Neuronal stem cell (in vitro differentiated cells): ENCODE data around the gene SEMA7A.

Experiments used
- DNase-seq: peaks from one replicate; pipeline ENCODE4 v3.0.0-alpha.2; 2013; ENCODE audit warnings: low spot score
- H2AFZ ChIP-seq: one replicate; pipeline ENCODE4 v1.6.1; 2013; ENCODE audit warnings: mild to moderate bottlenecking, low read length, inconsistent platforms
- H2AK5ac ChIP-seq: 2 replicates; pipeline ENCODE4 v1.6.1; 2013; ENCODE audit warnings: low read depth, mild to moderate bottlenecking, inconsistent platforms, low read length, moderate library complexity, mixed read lengths
- H2BK120ac ChIP-seq: 2 replicates; pipeline ENCODE4 v1.6.1; 2013; ENCODE audit warnings: low read depth, mild to moderate bottlenecking, inconsistent platforms, low read length, moderate library complexity, mixed read lengths
- H2BK12ac ChIP-seq: one replicate; pipeline ENCODE4 v1.6.1; 2013; ENCODE audit warnings: low read length, inconsistent platforms
- H2BK15ac ChIP-seq: 2 replicates; pipeline ENCODE4 v1.6.1; 2013; ENCODE audit warnings: mild to moderate bottlenecking, low read length, inconsistent platforms, mixed read lengths
- H2BK5ac ChIP-seq: one replicate; pipeline ENCODE4 v1.6.1; 2013; ENCODE audit warnings: inconsistent platforms, mild to moderate bottlenecking, low read length, moderate library complexity
- H3K14ac ChIP-seq: one replicate; pipeline ENCODE4 v1.6.1; 2013; ENCODE audit warnings: low read length, inconsistent platforms
- H3K18ac ChIP-seq: 2 replicates; pipeline ENCODE4 v1.6.1; 2013; ENCODE audit warnings: low read length, inconsistent platforms
- H3K23ac ChIP-seq: 2 replicates; pipeline ENCODE4 v1.6.1; 2013; ENCODE audit warnings: low read depth, mild to moderate bottlenecking, mixed read lengths, low read length, inconsistent platforms; ENCODE audit not compliant: poor library complexity
- H3K27ac ChIP-seq: replicated peaks from 3 replicates; pipeline ENCODE4 v1.5.1; 2013; ENCODE audit warnings: low read length, inconsistent platforms
- H3K27me3 ChIP-seq, 3 experiments: 2 replicates each; pipeline ENCODE4 v1.6.1; 2013; ENCODE audit warnings: low read length in 3 of 3, mild to moderate bottlenecking in 2 of 3, inconsistent platforms in 1 of 3, low read depth in 1 of 3, mixed read lengths in 1 of 3, moderate library complexity in 1 of 3; ENCODE audit not compliant: control insufficient read depth in 3 of 3, insufficient read depth in 3 of 3
- H3K36me3 ChIP-seq, 2 donors: replicated peaks in 1 of 2; 2 replicates each; pipeline ENCODE4 v1.6.1; 2013; ENCODE audit warnings: low read length in 2 of 2; ENCODE audit not compliant: control insufficient read depth in 2 of 2, insufficient read depth in 2 of 2
- H3K4ac ChIP-seq: 2 replicates; pipeline ENCODE4 v1.6.1; 2013; ENCODE audit warnings: inconsistent platforms, mild to moderate bottlenecking, low read length, moderate library complexity
- H3K4me1 ChIP-seq, 2 donors: 1 replicate in 1 of 2; 2 replicates in 1 of 2; pipeline ENCODE4 v1.6.1; 2013; ENCODE audit warnings: low read length in 2 of 2, low read depth in 1 of 2; ENCODE audit not compliant: control insufficient read depth in 2 of 2, insufficient read depth in 1 of 2
- H3K4me2 ChIP-seq: one replicate; pipeline ENCODE4 v1.6.1; 2013; ENCODE audit warnings: mild to moderate bottlenecking, low read length, inconsistent platforms; ENCODE audit not compliant: insufficient read depth, poor library complexity, severe bottlenecking
- H3K4me3 ChIP-seq, 2 donors: 2 replicates each; pipeline ENCODE4 v1.5.1; 2013; ENCODE audit warnings: low read length in 2 of 2, mild to moderate bottlenecking in 2 of 2, inconsistent platforms in 1 of 2, moderate library complexity in 1 of 2
- H3K79me1 ChIP-seq: one replicate; pipeline ENCODE4 v1.6.1; 2013; ENCODE audit warnings: low read depth, mild to moderate bottlenecking, inconsistent platforms, low read length, moderate library complexity
- H3K9ac ChIP-seq: one replicate; pipeline ENCODE4 v1.6.1; 2013; ENCODE audit warnings: mild to moderate bottlenecking, low read depth, low read length, inconsistent platforms; ENCODE audit not compliant: poor library complexity
- H3K9me3 ChIP-seq, 2 donors: replicated peaks in 1 of 2; 2 replicates each; pipeline versions ENCODE3 to v1.6.1; 2013; ENCODE audit warnings: low read length in 2 of 2, mild to moderate bottlenecking in 2 of 2, inconsistent platforms in 1 of 2, low read depth in 1 of 2, mixed read lengths in 1 of 2, moderate library complexity in 1 of 2; ENCODE audit not compliant: control insufficient read depth in 2 of 2, insufficient read depth in 1 of 2
- H4K8ac ChIP-seq: one replicate; pipeline ENCODE4 v1.6.1; 2013; ENCODE audit warnings: low read depth, mild to moderate bottlenecking, inconsistent platforms, low read length, moderate library complexity
- H4K91ac ChIP-seq: one replicate; pipeline ENCODE4 v1.6.1; 2013; ENCODE audit warnings: low read length, low read depth, mild to moderate bottlenecking, inconsistent platforms; ENCODE audit not compliant: poor library complexity
- WGBS, 2 donors: extraction: QIAGEN DNeasy Blood & Tissue Kit; methylation state at CpG; one replicate each; pipeline ENCODE4 v1.1.7; 2013; ENCODE audit warnings: missing lambda C conversion rate in 2 of 2, mixed read lengths in 1 of 2; ENCODE audit not compliant: insufficient read length in 2 of 2, insufficient replicate concordance in 1 of 2; ENCODE audit errors: extremely low coverage in 2 of 2; 5-methylcytosine and 5-hydroxymethylcytosine counted together

Gene SEMA7A

GRCh38 chr15:74429781-74430400 is 3.9 kb downstream of the SEMA7A start:
- no peak overlapping the region for H4K8ac ChIP-seq
- H2BK5ac ChIP-seq = no peak overlapping the region
- H2BK15ac ChIP-seq = no peak overlapping the region
- H3K27me3 ChIP-seq = peaks cover 0 to 15% (median 11%) of the 10 kb centered on the region in 3 experiments
- H3K9ac ChIP-seq = no peak overlapping the region
- no peaks in the 10 kb centered on the region for H3K9me3 ChIP-seq
- H3K79me1 ChIP-seq = peaks cover 9% of the 10 kb centered on the region
- H3K27ac ChIP-seq = no peak overlapping the region
- H2BK12ac ChIP-seq = no peak overlapping the region
- no peak overlapping the region for H3K14ac ChIP-seq
- H4K91ac ChIP-seq = no peak overlapping the region
- no peak for DNase-seq
- peaks cover 0 to 1% of the 10 kb centered on the region in 2 donors for H3K36me3 ChIP-seq
- no peak overlapping the region for H3K18ac ChIP-seq
- no peak overlapping the region for H2BK120ac ChIP-seq
- H3K23ac ChIP-seq = no peak overlapping the region
- H2AK5ac ChIP-seq = no peak overlapping the region
- H3K4me2 ChIP-seq = no peak overlapping the region
- H3K4me1 ChIP-seq = peaks cover 13 to 21% of the 10 kb centered on the region in 2 donors
- no CpG with 5 or more reads among the region's 6 CpGs for WGBS, 2 donors
- no peak overlapping the region for H2AFZ ChIP-seq
- H3K4ac ChIP-seq = no peak overlapping the region
- H3K4me3 ChIP-seq = no peak overlapping the region

- peak overlapping the region; percentile 88 for H2AK5ac ChIP-seq
- H2BK15ac ChIP-seq = no peak overlapping the region
- peaks cover 6 to 19% of the 10 kb centered on the region in 2 donors for H3K4me1 ChIP-seq
- H2AFZ ChIP-seq = no peak overlapping the region
- no peak overlapping the region for H2BK12ac ChIP-seq
- no peaks in the 10 kb centered on the region for H3K9me3 ChIP-seq
- H4K8ac ChIP-seq = peak overlapping the region; percentile 25
- peak overlapping the region; percentile 82 for H3K23ac ChIP-seq
- DNase-seq = no peak
- H3K4ac ChIP-seq = no peak overlapping the region
- peaks cover 0 to 13% (median 11%) of the 10 kb centered on the region in 3 experiments for H3K27me3 ChIP-seq
- no CpG with 5 or more reads among the region's 14 CpGs for WGBS, 2 donors
- H2BK120ac ChIP-seq = no peak overlapping the region
- no peak overlapping the region for H2BK5ac ChIP-seq
- H3K14ac ChIP-seq = no peak overlapping the region
- peak overlapping the region; percentile 77 for H3K18ac ChIP-seq
- H3K4me3 ChIP-seq = no peak overlapping the region
- H3K4me2 ChIP-seq = no peak overlapping the region
- H3K36me3 ChIP-seq = peaks cover 0 to 1% of the 10 kb centered on the region in 2 donors
- peaks cover 9% of the 10 kb centered on the region for H3K79me1 ChIP-seq
- H4K91ac ChIP-seq = no peak overlapping the region
- peak overlapping the region; percentile 24 for H3K9ac ChIP-seq
- H3K27ac ChIP-seq = no peak overlapping the region
Observed at GRCh38 chr15:74428970-74429780, 4.6 kb downstream of the SEMA7A start.

- H3K4me1 ChIP-seq = peaks cover 4 to 19% of the 10 kb centered on the region in 2 donors
- H2BK12ac ChIP-seq = no peak overlapping the region
- no peak overlapping the region for H3K27ac ChIP-seq
- H3K27me3 ChIP-seq = peaks cover 0 to 13% (median 11%) of the 10 kb centered on the region in 3 experiments
- H2BK5ac ChIP-seq = no peak overlapping the region
- whole genome bisulfite sequencing, 2 donors = no CpG with 5 or more reads among the region's 5 CpGs
- no peak overlapping the region for H2BK15ac ChIP-seq
- H4K8ac ChIP-seq = no peak overlapping the region
- H3K36me3 ChIP-seq = peaks cover 0 to 1% of the 10 kb centered on the region in 2 donors
- H3K9ac ChIP-seq = peak overlapping the region; percentile 33
- no peak overlapping the region for H3K4ac ChIP-seq
- no peak overlapping the region for H4K91ac ChIP-seq
- no peaks in the 10 kb centered on the region for H3K9me3 ChIP-seq
- H3K18ac ChIP-seq = peak overlapping the region; percentile 77
- no peak overlapping the region for H2BK120ac ChIP-seq
- no peak overlapping the region for H3K4me2 ChIP-seq
- H3K14ac ChIP-seq = no peak overlapping the region
- H2AK5ac ChIP-seq = peak overlapping the region; percentile 88
- H3K23ac ChIP-seq = no peak overlapping the region
- DNase-seq = no peak
- no peak overlapping the region for H2AFZ ChIP-seq
- H3K79me1 ChIP-seq = peaks cover 9% of the 10 kb centered on the region
- H3K4me3 ChIP-seq = no peak overlapping the region
Observed at GRCh38 chr15:74428442-74428787, 5.3 kb downstream of the SEMA7A start.
